ENCODE data around the gene INPP5D.

- TF ChIP-seq, protein P1, sequence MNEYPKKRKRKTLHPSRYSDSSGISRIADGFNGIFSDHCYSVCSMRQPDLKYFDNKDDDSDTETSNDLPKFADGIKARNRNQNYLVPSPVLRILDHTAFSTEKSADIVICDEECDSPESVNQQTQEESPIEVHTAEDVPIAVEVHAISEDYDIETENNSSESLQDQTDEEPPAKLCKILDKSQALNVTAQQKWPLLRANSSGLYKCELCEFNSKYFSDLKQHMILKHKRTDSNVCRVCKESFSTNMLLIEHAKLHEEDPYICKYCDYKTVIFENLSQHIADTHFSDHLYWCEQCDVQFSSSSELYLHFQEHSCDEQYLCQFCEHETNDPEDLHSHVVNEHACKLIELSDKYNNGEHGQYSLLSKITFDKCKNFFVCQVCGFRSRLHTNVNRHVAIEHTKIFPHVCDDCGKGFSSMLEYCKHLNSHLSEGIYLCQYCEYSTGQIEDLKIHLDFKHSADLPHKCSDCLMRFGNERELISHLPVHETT (CRISPR knock-in tag; conservative IDR thresholded peaks at IDR 0.05): no peak
- no peak for TF ChIP-seq GABPA (IDR thresholded peaks at IDR 0.05; ENCODE audit: low read depth, low read length)
- no peak for TF ChIP-seq GABPA (CRISPR knock-in tag; IDR thresholded peaks at IDR 0.05; ENCODE audit: low read depth)
- TF ChIP-seq, protein P2, sequence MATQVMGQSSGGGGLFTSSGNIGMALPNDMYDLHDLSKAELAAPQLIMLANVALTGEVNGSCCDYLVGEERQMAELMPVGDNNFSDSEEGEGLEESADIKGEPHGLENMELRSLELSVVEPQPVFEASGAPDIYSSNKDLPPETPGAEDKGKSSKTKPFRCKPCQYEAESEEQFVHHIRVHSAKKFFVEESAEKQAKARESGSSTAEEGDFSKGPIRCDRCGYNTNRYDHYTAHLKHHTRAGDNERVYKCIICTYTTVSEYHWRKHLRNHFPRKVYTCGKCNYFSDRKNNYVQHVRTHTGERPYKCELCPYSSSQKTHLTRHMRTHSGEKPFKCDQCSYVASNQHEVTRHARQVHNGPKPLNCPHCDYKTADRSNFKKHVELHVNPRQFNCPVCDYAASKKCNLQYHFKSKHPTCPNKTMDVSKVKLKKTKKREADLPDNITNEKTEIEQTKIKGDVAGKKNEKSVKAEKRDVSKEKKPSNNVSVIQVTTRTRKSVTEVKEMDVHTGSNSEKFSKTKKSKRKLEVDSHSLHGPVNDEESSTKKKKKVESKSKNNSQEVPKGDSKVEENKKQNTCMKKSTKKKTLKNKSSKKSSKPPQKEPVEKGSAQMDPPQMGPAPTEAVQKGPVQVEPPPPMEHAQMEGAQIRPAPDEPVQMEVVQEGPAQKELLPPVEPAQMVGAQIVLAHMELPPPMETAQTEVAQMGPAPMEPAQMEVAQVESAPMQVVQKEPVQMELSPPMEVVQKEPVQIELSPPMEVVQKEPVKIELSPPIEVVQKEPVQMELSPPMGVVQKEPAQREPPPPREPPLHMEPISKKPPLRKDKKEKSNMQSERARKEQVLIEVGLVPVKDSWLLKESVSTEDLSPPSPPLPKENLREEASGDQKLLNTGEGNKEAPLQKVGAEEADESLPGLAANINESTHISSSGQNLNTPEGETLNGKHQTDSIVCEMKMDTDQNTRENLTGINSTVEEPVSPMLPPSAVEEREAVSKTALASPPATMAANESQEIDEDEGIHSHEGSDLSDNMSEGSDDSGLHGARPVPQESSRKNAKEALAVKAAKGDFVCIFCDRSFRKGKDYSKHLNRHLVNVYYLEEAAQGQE (IDR thresholded peaks at IDR 0.05; ENCODE audit: borderline replicate concordance in 1 of 2, low read depth in 1 of 2, low read length in 2 of 2): no peak
- TF ChIP-seq EP300 (IDR thresholded peaks at IDR 0.05; ENCODE audit: low read depth in 2 of 2, low read length in 2 of 2): no peak
- no peak for TF ChIP-seq EP300 (CRISPR knock-in tag; IDR thresholded peaks at IDR 0.05; ENCODE audit: borderline replicate concordance)
- TF ChIP-seq MTA1 (CRISPR knock-in tag; IDR thresholded peaks at IDR 0.05; ENCODE audit: borderline replicate concordance): no peak
Observed at GRCh38 chr2:233218836-233219235, 158.7 kb downstream of the INPP5D start.
